Measurements from ENCODE around the gene UBE2L6. TPM values are rescaled to one million over a fixed set of nuclear protein-coding genes. Genes with fewer than 3 reads are reported as not detected.
A peak's percentile ranks its signal among the peaks of the same experiment; 100 is the strongest.

Gene UBE2L6
- total RNA-seq, 2 donors from 2014 or later = 8.1 to 11.3 TPM

DNA sequence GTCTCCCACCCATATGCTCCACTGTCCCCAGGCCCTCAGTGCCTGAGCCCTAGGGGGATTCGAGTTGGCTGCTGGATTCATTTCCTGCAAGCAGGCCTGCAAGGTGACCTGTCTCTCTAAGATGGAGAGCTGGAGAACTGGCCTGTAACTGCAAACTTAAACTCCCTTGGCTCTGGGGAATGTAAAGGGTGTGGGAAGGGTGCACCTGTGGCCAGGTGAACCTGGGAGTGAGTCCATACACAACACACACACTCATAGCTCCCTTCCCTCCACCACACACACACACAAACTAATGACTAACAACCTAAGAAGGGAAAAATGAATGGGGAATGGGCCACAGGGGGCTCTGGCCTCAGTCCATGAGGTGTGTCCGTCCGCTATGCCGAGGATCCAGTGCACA is 15.5 kb downstream of the UBE2L6 start:
- H3K36me3 ChIP-seq (ENCODE audit: control insufficient read depth, insufficient read depth, low read length) = no peaks in the 10 kb centered on the region
- WGBS, 2 experiments (ENCODE audit: insufficient coverage in 1 of 2, insufficient read length in 1 of 2) = 93 to 94% methylated on average over 3 to 4 of the region's 4 CpGs
- peaks cover 8% of the 10 kb centered on the region for H3K4me1 ChIP-seq (ENCODE audit: control insufficient read depth, insufficient read depth, low read length)
- H3K9ac ChIP-seq (ENCODE audit: extremely low read depth, low read length, poor library complexity, severe bottlenecking) = no peak overlapping the region
- peaks cover 19% of the 10 kb centered on the region for H3K4me1 Mint-ChIP-seq
- peak overlapping the region; percentile 55 for H3K27ac Mint-ChIP-seq
- H3K4me3 Mint-ChIP-seq = no peak overlapping the region
- no peak overlapping the region for H3K4me3 ChIP-seq (ENCODE audit: low read length)
- no peaks in the 10 kb centered on the region for H3K9me3 ChIP-seq (ENCODE audit: control insufficient read depth, low read length)
- TF ChIP-seq, protein P1, sequence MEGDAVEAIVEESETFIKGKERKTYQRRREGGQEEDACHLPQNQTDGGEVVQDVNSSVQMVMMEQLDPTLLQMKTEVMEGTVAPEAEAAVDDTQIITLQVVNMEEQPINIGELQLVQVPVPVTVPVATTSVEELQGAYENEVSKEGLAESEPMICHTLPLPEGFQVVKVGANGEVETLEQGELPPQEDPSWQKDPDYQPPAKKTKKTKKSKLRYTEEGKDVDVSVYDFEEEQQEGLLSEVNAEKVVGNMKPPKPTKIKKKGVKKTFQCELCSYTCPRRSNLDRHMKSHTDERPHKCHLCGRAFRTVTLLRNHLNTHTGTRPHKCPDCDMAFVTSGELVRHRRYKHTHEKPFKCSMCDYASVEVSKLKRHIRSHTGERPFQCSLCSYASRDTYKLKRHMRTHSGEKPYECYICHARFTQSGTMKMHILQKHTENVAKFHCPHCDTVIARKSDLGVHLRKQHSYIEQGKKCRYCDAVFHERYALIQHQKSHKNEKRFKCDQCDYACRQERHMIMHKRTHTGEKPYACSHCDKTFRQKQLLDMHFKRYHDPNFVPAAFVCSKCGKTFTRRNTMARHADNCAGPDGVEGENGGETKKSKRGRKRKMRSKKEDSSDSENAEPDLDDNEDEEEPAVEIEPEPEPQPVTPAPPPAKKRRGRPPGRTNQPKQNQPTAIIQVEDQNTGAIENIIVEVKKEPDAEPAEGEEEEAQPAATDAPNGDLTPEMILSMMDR (conservative IDR thresholded peaks at IDR 0.05) = no peak
- H3K9me3 Mint-ChIP-seq = no peaks in the 10 kb centered on the region
- no peaks in the 10 kb centered on the region for H3K27me3 ChIP-seq (ENCODE audit: control insufficient read depth, insufficient read depth, low read length, poor library complexity, severe bottlenecking)
- DNase-seq = no peak
- H3K27me3 Mint-ChIP-seq (ENCODE audit: insufficient read depth) = no peaks in the 10 kb centered on the region
- no peak overlapping the region for H3K27ac ChIP-seq (ENCODE audit: low read depth, low read length)
- no peaks in the 10 kb centered on the region for H3K36me3 Mint-ChIP-seq (ENCODE audit: low read depth)

DNA sequence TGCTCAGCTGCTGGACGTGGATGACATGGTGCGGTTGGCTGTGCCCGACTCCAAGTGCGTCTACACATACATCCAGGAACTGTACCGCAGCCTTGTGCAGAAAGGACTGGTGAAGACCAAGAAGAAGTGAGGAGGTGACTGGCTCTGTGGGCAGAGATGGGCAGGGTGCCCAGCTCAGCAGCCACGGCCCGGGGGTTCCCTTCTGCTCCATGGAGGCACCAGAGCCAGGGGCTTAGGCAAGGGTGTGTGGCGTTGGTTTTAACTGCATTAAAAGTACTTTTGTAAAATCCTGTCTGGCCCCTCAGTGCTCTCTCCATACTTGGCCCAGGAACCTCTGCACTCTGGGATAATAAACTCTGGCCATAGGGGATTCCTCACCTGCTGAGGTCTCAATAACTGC is 17.5 kb downstream of the UBE2L6 start:
- H3K4me1 Mint-ChIP-seq = peaks cover 19% of the 10 kb centered on the region
- H3K27me3 Mint-ChIP-seq (ENCODE audit: insufficient read depth) = no peaks in the 10 kb centered on the region
- no peak overlapping the region for H3K4me3 Mint-ChIP-seq
- 88 to 93% methylated on average over 6 to 8 of the region's 8 CpGs for WGBS, 2 experiments (ENCODE audit: insufficient coverage in 1 of 2, insufficient read length in 1 of 2)
- Histone ChIP-seq H3K9me3 (ENCODE audit: control insufficient read depth, low read length) (no peaks in the 10 kb centered on the region), H3K9ac (ENCODE audit: extremely low read depth, low read length, poor library complexity, severe bottlenecking) (no peak overlapping the region), H3K4me1 (ENCODE audit: control insufficient read depth, insufficient read depth, low read length) (peaks cover 8% of the 10 kb centered on the region), H3K36me3 (ENCODE audit: control insufficient read depth, insufficient read depth, low read length) (no peaks in the 10 kb centered on the region), H3K4me3 (ENCODE audit: low read length) (no peak overlapping the region), H3K27ac (ENCODE audit: low read depth, low read length) (no peak overlapping the region), H3K27me3 (ENCODE audit: control insufficient read depth, insufficient read depth, low read length, poor library complexity, severe bottlenecking) (no peaks in the 10 kb centered on the region)
- DNase-seq = no peak
- no peak overlapping the region for H3K27ac Mint-ChIP-seq
- no peaks in the 10 kb centered on the region for H3K36me3 Mint-ChIP-seq (ENCODE audit: low read depth)
- H3K9me3 Mint-ChIP-seq = no peaks in the 10 kb centered on the region
- TF ChIP-seq, protein P1 (conservative IDR thresholded peaks at IDR 0.05) = no peak

DNA sequence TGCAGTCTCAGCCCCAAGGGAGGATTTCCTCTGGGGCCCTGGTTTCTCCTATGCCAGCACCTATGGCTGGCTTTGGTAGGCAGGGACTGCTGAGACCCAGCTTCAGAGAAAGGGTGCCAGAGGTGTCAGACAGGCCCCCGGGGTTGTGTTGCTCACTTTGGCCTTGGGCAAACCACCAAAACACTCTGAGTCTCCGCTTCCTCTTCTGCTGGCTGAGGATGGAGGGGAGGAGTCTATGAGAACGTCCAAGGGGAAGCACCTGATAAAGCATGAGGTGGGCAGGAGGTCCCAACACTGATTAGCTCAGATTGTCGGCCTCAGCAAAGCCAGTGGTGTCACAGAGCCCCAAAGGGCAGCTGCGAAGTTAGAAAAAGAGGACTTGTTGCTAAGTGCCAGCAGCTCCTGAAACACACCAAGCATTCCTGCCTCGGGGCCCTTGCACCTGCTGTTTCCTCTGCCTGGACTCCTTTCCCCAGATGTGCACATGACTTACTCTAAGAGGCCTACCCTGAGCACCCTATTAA is 19.6 kb downstream of the UBE2L6 start:
- no peaks in the 10 kb centered on the region for H3K27me3 ChIP-seq (ENCODE audit: control insufficient read depth, insufficient read depth, low read length, poor library complexity, severe bottlenecking)
- Mint-ChIP-seq H3K4me1 (peaks cover 24% of the 10 kb centered on the region), H3K4me3 (no peak overlapping the region), H3K27ac (no peak overlapping the region), H3K27me3 (ENCODE audit: insufficient read depth) (peaks cover 8% of the 10 kb centered on the region), H3K36me3 (ENCODE audit: low read depth) (no peaks in the 10 kb centered on the region), H3K9me3 (no peaks in the 10 kb centered on the region)
- TF ChIP-seq, protein P1 (conservative IDR thresholded peaks at IDR 0.05) = no peak
- no peak overlapping the region for H3K9ac ChIP-seq (ENCODE audit: extremely low read depth, low read length, poor library complexity, severe bottlenecking)
- peak; percentile 73 for DNase-seq
- WGBS, 2 experiments (ENCODE audit: insufficient coverage in 1 of 2, insufficient read length in 1 of 2) = 87 to 89% methylated on average over 5 to 6 of the region's 6 CpGs
- H3K27ac ChIP-seq (ENCODE audit: low read depth, low read length) = no peak overlapping the region
- H3K4me1 ChIP-seq (ENCODE audit: control insufficient read depth, insufficient read depth, low read length) = peaks cover 8% of the 10 kb centered on the region
- no peaks in the 10 kb centered on the region for H3K36me3 ChIP-seq (ENCODE audit: control insufficient read depth, insufficient read depth, low read length)
- no peaks in the 10 kb centered on the region for H3K9me3 ChIP-seq (ENCODE audit: control insufficient read depth, low read length)
- no peak overlapping the region for H3K4me3 ChIP-seq (ENCODE audit: low read length)

All from endodermal cell (in vitro differentiated cells).